ENCODE data around the gene DHX34. TPM values are rescaled to one million over a fixed set of nuclear protein-coding genes. Genes with fewer than 3 reads are reported as not detected.

The DHX34 gene
- total and polyA plus RNA-seq, 2 experiments from 2014 or later, result 10.7 to 17.6 TPM

- no peaks in the 10 kb centered on the region for H3K36me3 ChIP-seq (replicated peaks; ENCODE audit: insufficient read depth, low read depth)
- no peaks in the 10 kb centered on the region for H3K79me2 ChIP-seq
- 31% methylated on average over 19 of the region's 20 CpGs for WGBS (ENCODE audit: low lambda C conversion rate, missing lambda C conversion rate)
- no peaks in the 10 kb centered on the region for H3K9me3 ChIP-seq (ENCODE audit: low read depth)
- no peak overlapping the region for H3K4me2 ChIP-seq
- H3K27me3 ChIP-seq, result peaks cover 16% of the 10 kb centered on the region
- no peak overlapping the region for H3K4me3 ChIP-seq
- TF ChIP-seq CTCF (IDR thresholded peaks at IDR 0.05; ENCODE audit: poor library complexity) (no peak), EZH2 (IDR thresholded peaks at IDR 0.05; ENCODE audit: borderline replicate concordance) (no peak), EZH2phosphoT487 (IDR thresholded peaks at IDR 0.05; ENCODE audit: low read depth, severe bottlenecking, unreplicated experiment) (no peak)
- no peaks in the 10 kb centered on the region for H4K20me1 ChIP-seq (ENCODE audit: insufficient read depth, poor library complexity, severe bottlenecking)
- peaks cover 20% of the 10 kb centered on the region for H3K4me1 ChIP-seq (ENCODE audit: insufficient read depth)
- no peak overlapping the region for H3K27ac ChIP-seq
- no peak for DNase-seq (ENCODE audit: low spot score)
- H2AFZ ChIP-seq, result no peak overlapping the region
- H3K9me2 ChIP-seq (replicated peaks; ENCODE audit: insufficient read depth), result no peaks in the 10 kb centered on the region
Observed at GRCh38 chr19:47429140-47429793, 80.2 kb downstream of the DHX34 start.

GRCh38 chr19:47430041-47430802 is 81.1 kb downstream of the DHX34 start:
- no peak overlapping the region for H3K27ac ChIP-seq
- no peaks in the 10 kb centered on the region for H3K36me3 ChIP-seq (replicated peaks; ENCODE audit: insufficient read depth, low read depth)
- H3K4me2 ChIP-seq, result peak overlapping the region; percentile 73
- no peaks in the 10 kb centered on the region for H3K9me2 ChIP-seq (replicated peaks; ENCODE audit: insufficient read depth)
- no peaks in the 10 kb centered on the region for H3K9me3 ChIP-seq (ENCODE audit: low read depth)
- H3K79me2 ChIP-seq, result no peaks in the 10 kb centered on the region
- H4K20me1 ChIP-seq (ENCODE audit: insufficient read depth, poor library complexity, severe bottlenecking), result no peaks in the 10 kb centered on the region
- no peak overlapping the region for H3K4me3 ChIP-seq
- peak; percentile 80 for DNase-seq (ENCODE audit: low spot score)
- peak overlapping the region; percentile 21 for H2AFZ ChIP-seq
- peaks cover 20% of the 10 kb centered on the region for H3K4me1 ChIP-seq (ENCODE audit: insufficient read depth)
- WGBS (ENCODE audit: low lambda C conversion rate, missing lambda C conversion rate), result 11% methylated on average over 63 of the region's 69 CpGs
- TF ChIP-seq CTCF (IDR thresholded peaks at IDR 0.05; ENCODE audit: poor library complexity) (no peak), EZH2 (IDR thresholded peaks at IDR 0.05; ENCODE audit: borderline replicate concordance) (peak; percentile 53)
- H3K27me3 ChIP-seq, result peaks cover 16% of the 10 kb centered on the region

- no peak overlapping the region for H3K27ac ChIP-seq
- no peak for DNase-seq (ENCODE audit: low spot score)
- WGBS (ENCODE audit: low lambda C conversion rate, missing lambda C conversion rate), result 90% methylated on average over 18 of the region's 18 CpGs
- TF ChIP-seq EZH2phosphoT487 (IDR thresholded peaks at IDR 0.05; ENCODE audit: low read depth, severe bottlenecking, unreplicated experiment), result no peak
- H3K9me3 ChIP-seq (ENCODE audit: low read depth), result no peaks in the 10 kb centered on the region
- no peak overlapping the region for H2AFZ ChIP-seq
- no peak overlapping the region for H3K4me3 ChIP-seq
- H3K9me2 ChIP-seq (replicated peaks; ENCODE audit: insufficient read depth), result no peaks in the 10 kb centered on the region
- H3K4me2 ChIP-seq, result no peak overlapping the region
- peaks cover 16% of the 10 kb centered on the region for H3K27me3 ChIP-seq
- H4K20me1 ChIP-seq (ENCODE audit: insufficient read depth, poor library complexity, severe bottlenecking), result no peaks in the 10 kb centered on the region
- no peaks in the 10 kb centered on the region for H3K79me2 ChIP-seq
- H3K36me3 ChIP-seq (replicated peaks; ENCODE audit: insufficient read depth, low read depth), result no peaks in the 10 kb centered on the region
- H3K4me1 ChIP-seq (ENCODE audit: insufficient read depth), result peaks cover 20% of the 10 kb centered on the region
Observed at GRCh38 chr19:47432091-47432490, 83.0 kb downstream of the DHX34 start.

Other genes with a start within 250 kb of the DHX34 start
- 11.7 and 13.1 TPM in 2 replicates for gene ZC3H4, start 235.5 kb upstream of the DHX34 start, total RNA-seq
- 4.3 TPM in 2 replicates for gene ZC3H4, start 235.5 kb upstream of the DHX34 start, polyA plus RNA-seq
- 90.3 and 112 TPM in 2 replicates for gene SAE1, start 218.5 kb upstream of the DHX34 start, total RNA-seq
- 97.2 and 98.8 TPM in 2 replicates for gene SAE1, start 218.5 kb upstream of the DHX34 start, polyA plus RNA-seq
- 8.0 and 9.9 TPM in 2 replicates for gene BBC3, start 118.1 kb upstream of the DHX34 start, total RNA-seq
- gene BBC3, start 118.1 kb upstream of the DHX34 start, polyA plus RNA-seq, result 14.7 and 22.0 TPM in 2 replicates
- gene CCDC9, start 92.8 kb upstream of the DHX34 start, total RNA-seq, result 5.2 and 7.9 TPM in 2 replicates
- gene CCDC9, start 92.8 kb upstream of the DHX34 start, polyA plus RNA-seq, result 13.0 and 19.6 TPM in 2 replicates
- 1.7 and 1.9 TPM in 2 replicates for gene INAFM1, start 74.4 kb upstream of the DHX34 start, total RNA-seq
- 11.9 and 13.8 TPM in 2 replicates for gene INAFM1, start 74.4 kb upstream of the DHX34 start, polyA plus RNA-seq
- 0.43 and 0.96 TPM in 2 replicates for gene C5AR1, start 39.5 kb upstream of the DHX34 start, total RNA-seq
- gene C5AR1, start 39.5 kb upstream of the DHX34 start, polyA plus RNA-seq, result 0.99 and 3.2 TPM in 2 replicates
- 0.53 TPM in 1 of 2 replicates, not detected in the other for gene C5AR2, start 17.1 kb upstream of the DHX34 start, total RNA-seq
- gene C5AR2, start 17.1 kb upstream of the DHX34 start, polyA plus RNA-seq, result 0.24 TPM in 1 of 2 replicates, not detected in the other
- gene MEIS3, start 70.2 kb downstream of the DHX34 start, total RNA-seq, result 18.4 and 21.2 TPM in 2 replicates
- gene MEIS3, start 70.2 kb downstream of the DHX34 start, polyA plus RNA-seq, result 40.6 and 47.0 TPM in 2 replicates
- 1.1 and 1.2 TPM in 2 replicates for gene SLC8A2, start 122.6 kb downstream of the DHX34 start, total RNA-seq
- gene SLC8A2, start 122.6 kb downstream of the DHX34 start, polyA plus RNA-seq, result 0.24 and 0.40 TPM in 2 replicates
- 8.3 and 10.1 TPM in 2 replicates for gene KPTN, start 134.9 kb downstream of the DHX34 start, total RNA-seq
- gene KPTN, start 134.9 kb downstream of the DHX34 start, polyA plus RNA-seq, result 22.6 and 25.4 TPM in 2 replicates
- 89.8 and 106 TPM in 2 replicates for gene NAPA, start 165.7 kb downstream of the DHX34 start, total RNA-seq
- gene NAPA, start 165.7 kb downstream of the DHX34 start, polyA plus RNA-seq, result 192 and 229 TPM in 2 replicates
- 0.43 TPM in 1 of 2 replicates, not detected in the other for gene ZNF541, start 223.8 kb downstream of the DHX34 start, total RNA-seq
- 0.05 and 0.84 TPM in 2 replicates for gene ZNF541, start 223.8 kb downstream of the DHX34 start, polyA plus RNA-seq

All from hepatocyte (in vitro differentiated cells).